Fibroblast of skin of right biceps (primary cell): ENCODE data around the gene CNTN4.
"Not testable (repeated sequence)": the region's sequence is repeated elsewhere in the genome, so short reads cannot be mapped to it uniquely, and the experiment has no call there.

Experiments used
- DNase-seq: peaks from one replicate; pipeline ENCODE4 v3.0.0-alpha.2; 2013

The CNTN4 gene

DNA sequence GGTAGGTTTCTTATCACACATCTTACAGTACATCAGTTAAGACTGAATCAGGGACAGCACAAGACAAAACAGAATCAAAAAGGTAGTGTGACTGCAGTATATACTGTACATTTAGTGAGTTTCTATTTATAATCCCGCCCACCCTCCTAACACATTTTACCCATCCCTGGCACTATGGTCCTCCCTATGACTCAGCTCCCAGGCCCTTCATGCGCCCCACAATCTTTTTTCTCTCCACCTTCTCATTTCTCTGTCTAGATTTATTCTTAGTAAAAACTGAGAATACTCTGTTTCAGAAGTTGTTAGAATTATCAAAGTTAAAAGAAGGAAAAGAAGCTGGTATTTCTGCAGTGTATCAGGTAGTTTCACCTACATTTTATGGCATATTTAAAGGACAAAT, 427.3 kb downstream of the CNTN4 start:
- DNase-seq, result no peak

GRCh38 chr3:2526926-2527325, 428.3 kb downstream of the CNTN4 start:
- no peak for DNase-seq

GRCh38 chr3:2527328-2527727, 428.7 kb downstream of the CNTN4 start:
- not testable (repeated sequence) for DNase-seq

DNA sequence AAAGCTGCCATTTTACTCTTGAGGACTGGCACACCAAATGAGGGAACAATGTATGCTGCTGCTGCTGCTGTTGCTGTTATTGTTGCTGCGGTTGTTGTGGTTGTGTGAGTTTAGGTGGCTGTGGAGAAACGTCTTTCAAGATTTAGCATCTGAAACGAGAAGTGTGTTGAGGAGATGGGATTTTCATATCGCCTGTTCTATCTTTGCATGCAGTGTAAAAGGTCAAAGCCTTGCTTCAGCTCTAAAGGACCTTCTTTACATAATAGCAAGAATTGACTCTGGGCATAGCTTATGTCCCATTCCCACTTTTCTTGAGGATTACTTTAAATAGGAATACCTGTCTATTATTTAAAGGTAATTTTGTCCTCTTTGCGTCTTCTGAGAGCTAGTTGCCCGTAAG, 436.1 kb downstream of the CNTN4 start:
- not testable (repeated sequence) for DNase-seq

DNA sequence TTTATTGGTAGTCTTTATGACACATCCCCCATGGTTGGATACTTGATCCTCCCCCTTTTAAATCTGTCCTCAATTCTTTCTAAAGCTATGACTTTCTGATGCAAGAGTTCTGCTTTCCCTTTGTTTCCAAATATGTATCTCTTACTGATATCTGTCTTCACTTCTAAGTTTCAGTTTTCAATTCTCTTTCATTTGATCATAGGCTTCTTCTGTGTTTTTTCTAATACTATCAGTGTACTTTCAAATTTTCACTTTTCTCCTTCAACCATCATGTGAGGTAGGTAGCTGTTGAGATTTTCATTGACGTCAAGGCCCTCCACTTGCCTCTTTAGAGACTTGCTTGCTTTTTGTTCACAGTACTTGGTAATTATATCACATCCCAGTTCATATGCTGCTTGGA, 436.5 kb downstream of the CNTN4 start:
- no peak for DNase-seq

GRCh38 chr3:2536575-2536974, 437.9 kb downstream of the CNTN4 start:
- no peak for DNase-seq

DNA sequence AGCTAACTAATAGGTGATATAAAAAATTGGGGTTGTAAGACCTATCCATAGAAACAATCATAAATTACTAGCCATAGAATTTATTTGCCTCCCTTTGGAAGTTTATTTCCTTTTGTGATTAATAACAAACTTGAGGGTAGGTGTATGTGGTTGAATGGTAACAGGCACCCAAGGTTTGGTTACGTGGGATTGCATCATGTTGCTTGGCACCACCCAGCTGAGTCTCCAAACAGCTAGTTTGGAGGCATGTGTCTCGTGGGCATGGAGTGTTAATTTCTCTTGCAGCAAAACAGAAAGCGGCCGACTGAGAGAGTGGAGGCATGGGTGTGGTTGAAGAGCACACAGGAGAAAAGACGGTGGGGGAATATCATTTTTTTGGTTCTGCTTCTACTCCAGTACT, 441.4 kb downstream of the CNTN4 start:
- no peak for DNase-seq

DNA sequence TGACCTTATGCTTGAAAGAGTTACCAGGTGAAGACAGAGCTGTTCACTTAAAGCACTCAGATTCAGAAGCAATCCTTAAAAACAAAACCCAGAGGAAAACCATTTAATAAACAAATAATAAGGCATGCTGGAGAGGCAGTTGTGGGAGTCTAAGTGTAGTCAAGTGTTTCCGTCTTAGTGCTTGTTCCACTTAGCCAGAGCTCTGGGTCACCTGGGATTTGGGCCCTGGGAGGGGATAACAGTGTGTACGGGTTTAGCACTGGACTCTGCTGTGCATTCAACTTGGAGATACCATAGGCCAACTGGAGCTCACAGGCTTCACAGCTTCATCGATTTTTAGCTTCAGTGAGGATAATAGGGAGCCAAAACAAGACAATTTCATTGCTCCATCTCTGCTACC, 444.6 kb downstream of the CNTN4 start:
- no peak for DNase-seq

DNA sequence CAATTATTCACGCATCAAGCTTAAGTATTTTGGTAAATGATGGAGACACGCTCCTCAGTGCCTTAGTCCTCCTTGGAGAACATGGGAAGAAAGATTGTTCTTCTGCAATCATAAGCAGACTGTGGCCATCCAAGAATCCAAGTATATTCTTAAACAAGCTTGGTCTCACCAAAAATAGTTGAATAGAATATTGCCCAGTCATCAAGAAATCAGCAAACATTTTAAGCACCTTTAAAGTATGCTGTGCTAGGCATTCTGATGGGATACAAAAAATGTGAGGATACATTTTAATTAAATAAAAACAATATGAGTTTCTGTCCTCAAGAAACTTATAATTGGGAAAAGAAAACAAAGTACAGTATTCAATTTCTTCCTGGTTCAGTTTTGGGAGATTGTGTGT, 445.5 kb downstream of the CNTN4 start:
- no peak for DNase-seq

DNA sequence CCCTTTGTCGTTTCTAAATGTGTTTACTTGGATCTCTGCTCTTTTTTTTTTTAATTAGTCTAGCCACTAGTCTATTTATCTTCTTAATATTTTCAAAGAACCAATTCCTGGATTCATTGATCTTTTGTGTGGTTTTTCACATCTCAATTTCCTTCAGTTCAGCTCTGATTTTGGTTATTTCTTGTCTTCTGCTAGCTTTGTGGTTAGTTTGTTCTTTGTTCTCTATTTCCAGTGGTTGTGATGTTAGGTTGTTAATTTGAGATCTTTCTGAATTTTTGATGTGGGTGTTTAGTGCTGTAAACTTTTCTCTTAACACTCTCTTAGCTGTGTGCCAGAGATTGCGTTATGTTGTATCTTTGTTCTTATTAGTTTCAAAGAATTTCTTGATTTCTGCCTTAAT, 446.1 kb downstream of the CNTN4 start:
- DNase-seq, result no peak

- no peak for DNase-seq
These were observed 448.4 kb downstream of the CNTN4 start for GRCh38 chr3:2547049-2547448.

GRCh38 chr3:2554656-2555055, 456.0 kb downstream of the CNTN4 start:
- no peak for DNase-seq

DNA sequence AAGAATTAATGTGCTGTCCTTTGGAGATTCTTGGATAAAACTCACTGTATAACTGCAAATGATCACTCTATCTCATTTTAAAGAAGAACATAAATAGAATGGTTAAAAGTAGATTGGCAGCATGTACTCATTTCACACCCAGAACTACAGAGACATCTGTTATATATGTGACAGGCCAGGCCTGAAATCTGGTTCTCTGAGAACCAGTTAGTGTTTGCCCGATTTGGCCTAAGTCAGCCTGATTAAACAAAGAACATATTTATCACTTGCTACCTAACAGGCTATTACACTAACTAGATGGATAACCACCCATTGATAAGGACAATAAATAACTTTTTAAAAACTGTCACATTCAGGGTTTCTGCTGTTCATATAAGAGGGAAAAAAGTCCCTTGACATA, 460.1 kb downstream of the CNTN4 start:
- DNase-seq, result no peak

DNA sequence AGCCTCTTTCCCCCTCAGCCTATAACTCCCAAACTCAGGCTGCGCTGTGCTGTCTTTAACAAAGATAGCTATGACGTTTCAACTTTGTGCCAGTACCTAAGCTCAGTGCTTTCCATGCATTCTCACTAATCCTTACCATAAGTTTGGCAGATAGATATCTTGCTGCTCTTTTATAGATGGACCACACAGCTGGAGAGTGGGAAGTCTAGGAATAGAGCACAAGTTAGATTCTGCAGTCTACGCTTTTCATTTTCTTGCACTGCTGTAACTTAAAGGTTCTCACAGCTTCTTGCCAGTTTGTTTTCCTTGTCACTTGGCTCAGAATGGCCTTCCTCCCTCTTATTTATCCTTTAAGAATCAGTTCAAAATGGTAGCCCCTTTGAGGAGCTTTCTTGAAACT, 468.8 kb downstream of the CNTN4 start:
- DNase-seq, result no peak

DNA sequence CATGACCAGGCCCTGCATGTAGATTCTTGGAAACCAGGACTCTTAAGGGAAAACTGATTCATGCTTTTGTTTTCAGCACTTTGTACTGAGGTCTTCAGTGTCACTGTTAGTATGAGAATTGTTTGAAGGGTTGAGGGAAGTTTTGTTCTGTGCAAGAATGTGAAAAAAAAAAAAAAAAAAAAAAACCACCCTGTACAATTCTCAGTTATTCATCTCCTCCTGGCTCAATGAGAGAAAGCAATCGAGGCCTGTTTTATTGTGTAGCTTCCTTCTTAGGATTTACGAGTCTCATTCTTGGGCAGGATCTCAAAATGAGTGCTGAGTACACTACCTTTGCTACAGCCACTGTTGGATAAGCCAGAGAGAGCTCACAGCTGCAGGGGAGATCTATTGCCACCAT, 469.5 kb downstream of the CNTN4 start:
- no peak for DNase-seq

- DNase-seq, result no peak
These were observed 470.3 kb downstream of the CNTN4 start for GRCh38 chr3:2568929-2569328.

GRCh38 chr3:2577571-2577970, 478.9 kb downstream of the CNTN4 start:
- DNase-seq, result no peak

DNA sequence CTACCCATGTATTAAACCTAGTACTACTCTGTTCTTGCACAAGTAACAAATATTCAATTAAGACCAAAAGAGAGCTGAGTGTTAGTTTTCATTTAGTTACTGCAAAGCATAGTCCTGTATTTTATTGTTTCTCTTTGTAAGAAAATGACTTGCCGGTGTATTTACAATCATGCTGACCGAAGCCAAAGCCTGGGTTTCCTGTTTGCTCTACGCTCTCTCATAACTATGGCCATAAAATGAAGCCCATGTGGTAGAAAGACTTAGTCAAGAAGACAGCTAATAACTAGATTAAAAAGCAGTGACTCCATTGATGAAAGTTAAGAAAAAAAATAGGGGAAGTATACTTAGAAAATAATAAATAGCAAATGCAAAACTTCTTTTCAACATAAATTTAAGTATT, 479.9 kb downstream of the CNTN4 start:
- no peak for DNase-seq

DNA sequence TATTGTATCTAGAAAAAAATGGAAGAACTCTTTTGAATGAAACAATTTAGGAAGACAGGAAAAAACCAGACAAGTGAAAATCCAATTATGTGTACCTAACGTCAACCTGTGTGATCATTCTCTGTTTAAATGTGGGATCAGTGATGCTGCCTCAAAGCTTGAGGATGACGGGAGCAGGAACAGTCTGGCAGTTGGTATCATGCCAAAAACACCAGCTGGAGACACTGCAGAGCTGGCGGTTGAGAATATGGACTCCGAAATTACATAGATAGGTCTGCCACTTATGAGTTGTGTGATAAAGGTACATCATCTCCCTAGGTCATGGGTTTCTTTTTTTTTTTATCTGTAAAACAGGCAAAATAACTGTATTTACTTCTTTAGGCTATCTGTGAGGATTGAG, 480.5 kb downstream of the CNTN4 start:
- no peak for DNase-seq

DNA sequence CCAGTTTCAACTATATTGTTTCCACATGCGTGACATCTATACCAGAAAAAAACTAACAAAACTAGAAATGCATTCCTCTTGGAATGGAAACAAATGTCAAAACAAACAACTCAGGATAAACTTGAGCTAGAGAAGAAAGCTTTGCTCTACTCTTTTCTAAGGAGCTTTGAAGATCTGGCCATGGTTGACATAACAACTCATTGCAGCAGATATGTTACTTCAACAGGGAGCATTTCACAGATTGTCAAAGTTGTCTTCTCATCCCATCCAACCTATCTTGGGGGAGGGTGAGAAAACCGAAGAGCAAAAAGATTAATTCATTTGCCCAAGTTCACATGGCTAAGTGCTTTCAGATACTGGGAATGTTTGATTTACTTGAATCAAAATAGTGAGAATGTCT, 484.4 kb downstream of the CNTN4 start:
- DNase-seq, result no peak

- DNase-seq, result no peak
These were observed 490.8 kb downstream of the CNTN4 start for GRCh38 chr3:2589336-2589969.

DNA sequence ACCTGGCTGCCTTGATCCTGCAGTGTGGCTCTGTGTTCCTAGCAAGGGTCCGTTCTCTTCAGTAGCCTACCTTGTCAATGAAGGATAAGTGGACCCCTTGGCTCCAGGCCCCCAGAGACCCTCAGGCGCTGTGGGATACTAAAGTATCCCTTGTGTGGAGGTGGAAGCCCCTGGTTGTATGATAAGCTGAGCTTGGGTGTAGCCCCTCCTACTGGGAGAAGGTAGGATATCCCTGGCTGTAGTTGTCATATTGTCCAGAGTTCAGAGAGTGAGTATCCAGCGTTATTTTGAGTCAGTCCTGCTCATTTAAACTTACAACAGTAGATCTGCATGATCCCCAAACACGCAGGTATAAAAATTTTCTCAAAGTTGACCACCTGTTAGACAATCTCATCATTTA, 496.8 kb downstream of the CNTN4 start:
- DNase-seq, result no peak

DNA sequence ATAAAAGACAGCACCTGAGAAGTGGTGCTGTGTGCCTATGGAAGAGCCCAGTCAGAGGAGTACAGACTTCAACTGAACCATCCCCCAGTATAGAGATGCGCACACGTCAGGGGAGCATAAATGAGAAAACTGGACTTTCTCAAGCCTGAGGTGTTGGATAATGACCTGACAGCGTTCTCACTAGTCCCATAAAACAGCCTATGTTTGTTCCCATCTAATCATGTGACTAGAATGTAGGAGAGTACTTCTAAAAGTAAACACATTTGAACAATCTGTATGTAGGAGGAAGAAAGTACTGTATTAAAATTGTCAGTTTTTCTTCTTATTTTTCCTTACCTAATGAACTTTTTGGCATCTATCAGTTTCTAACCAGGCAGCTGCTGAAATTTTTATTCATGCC, 498.9 kb downstream of the CNTN4 start:
- no peak for DNase-seq

DNA sequence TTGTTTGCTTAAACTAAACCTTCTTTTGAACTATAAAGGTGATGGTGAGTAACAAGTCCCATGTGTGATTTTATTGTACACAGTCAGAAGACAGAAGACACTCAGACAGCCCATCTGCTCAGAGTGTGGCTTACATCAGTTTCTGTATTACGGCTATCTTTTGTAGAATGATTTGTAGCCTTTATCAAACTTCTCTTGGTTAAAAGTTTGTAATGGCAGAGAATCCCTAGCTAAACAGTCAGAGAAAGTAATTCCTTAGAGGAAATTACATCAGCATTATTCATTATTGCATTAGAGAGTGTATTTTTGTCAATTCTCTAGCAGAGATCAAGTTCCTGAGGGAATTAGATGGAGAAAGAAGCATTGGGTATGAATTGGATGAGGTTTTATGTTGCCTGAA, 500.8 kb downstream of the CNTN4 start:
- peak; percentile 6 for DNase-seq

DNA sequence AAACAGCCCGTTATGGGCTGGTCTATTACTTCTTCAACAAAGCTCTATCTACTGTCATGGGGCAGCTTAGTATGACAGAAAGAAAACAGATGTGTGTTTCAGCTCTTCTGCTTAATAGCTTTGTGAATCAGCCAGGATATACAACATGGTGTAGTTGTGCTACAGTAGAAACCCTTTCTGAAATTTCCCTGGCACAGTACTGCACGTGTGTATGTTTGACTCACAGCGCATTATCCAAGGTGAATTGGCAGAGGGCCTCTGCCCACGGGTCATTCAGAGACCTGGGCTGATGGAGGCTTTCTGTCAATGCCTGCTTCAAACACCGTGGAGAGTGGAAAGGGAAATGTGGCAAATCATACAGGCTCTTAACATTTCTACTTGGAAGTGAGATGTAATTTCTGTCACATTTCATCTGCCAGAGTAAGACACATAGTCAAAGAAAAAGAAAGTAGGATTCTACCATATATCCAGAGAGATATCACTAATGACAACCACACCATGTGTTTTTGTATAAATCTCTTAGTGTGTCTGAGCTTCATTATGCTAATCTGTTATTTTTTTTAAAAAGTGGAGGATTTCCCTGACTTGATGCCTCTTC, 505.1 kb downstream of the CNTN4 start:
- no peak for DNase-seq
